ENCODE results near the gene XIRP2.
"Not testable (repeated sequence)": the region's sequence is repeated elsewhere in the genome, so short reads cannot be mapped to it uniquely, and the experiment has no call there.

The XIRP2 gene

GRCh38 chr2:166932032-166932431, 43.8 kb downstream of the XIRP2 start:
- DNase-seq (ENCODE audit: low read depth): peak; percentile 20

GRCh38 chr2:166934817-166935216, 46.5 kb downstream of the XIRP2 start:
- no peak for DNase-seq (ENCODE audit: low read depth)

GRCh38 chr2:166942377-166942776, 54.1 kb downstream of the XIRP2 start:
- DNase-seq (ENCODE audit: low read depth): no peak

- DNase-seq (ENCODE audit: low read depth): no peak
Observed at GRCh38 chr2:166944909-166945308, 56.6 kb downstream of the XIRP2 start.

- peak; percentile 5 for DNase-seq (ENCODE audit: low read depth)
Observed at GRCh38 chr2:166957686-166958085, 69.4 kb downstream of the XIRP2 start.

GRCh38 chr2:166958986-166959481, 70.8 kb downstream of the XIRP2 start:
- DNase-seq (ENCODE audit: low read depth): no peak

GRCh38 chr2:166959556-166959955, 71.3 kb downstream of the XIRP2 start:
- no peak for DNase-seq (ENCODE audit: low read depth)

- DNase-seq (ENCODE audit: low read depth): no peak
Observed at GRCh38 chr2:166960702-166961270, 72.5 kb downstream of the XIRP2 start.

- no peak for DNase-seq (ENCODE audit: low read depth)
Observed at GRCh38 chr2:166961933-166962332, 73.7 kb downstream of the XIRP2 start.

- DNase-seq (ENCODE audit: low read depth): no peak
Observed at GRCh38 chr2:166969486-166969885, 81.2 kb downstream of the XIRP2 start.

- DNase-seq (ENCODE audit: low read depth): no peak
Observed at GRCh38 chr2:166972002-166972401, 83.7 kb downstream of the XIRP2 start.

- DNase-seq (ENCODE audit: low read depth): peak; percentile 7
Observed at GRCh38 chr2:166972418-166972817, 84.1 kb downstream of the XIRP2 start.

GRCh38 chr2:166984188-166984587, 95.9 kb downstream of the XIRP2 start:
- DNase-seq (ENCODE audit: low read depth): no peak

GRCh38 chr2:166984797-166985196, 96.5 kb downstream of the XIRP2 start:
- no peak for DNase-seq (ENCODE audit: low read depth)

GRCh38 chr2:166994588-166995336, 106.5 kb downstream of the XIRP2 start:
- DNase-seq (ENCODE audit: low read depth): no peak

- no peak for DNase-seq (ENCODE audit: low read depth)
Observed at GRCh38 chr2:166996465-166996864, 108.2 kb downstream of the XIRP2 start.

GRCh38 chr2:167001165-167001564, 112.9 kb downstream of the XIRP2 start:
- no peak for DNase-seq (ENCODE audit: low read depth)

GRCh38 chr2:167005096-167005495, 116.8 kb downstream of the XIRP2 start:
- DNase-seq (ENCODE audit: low read depth): peak; percentile 26

- peak; percentile 58 for DNase-seq (ENCODE audit: low read depth)
Observed at GRCh38 chr2:167013227-167013626, 124.9 kb downstream of the XIRP2 start.

GRCh38 chr2:167015806-167016205, 127.5 kb downstream of the XIRP2 start:
- DNase-seq (ENCODE audit: low read depth): no peak

- peak; percentile 7 for DNase-seq (ENCODE audit: low read depth)
Observed at GRCh38 chr2:167017021-167017420, 128.7 kb downstream of the XIRP2 start.

- DNase-seq (ENCODE audit: low read depth): no peak
Observed at GRCh38 chr2:167018590-167018989, 130.3 kb downstream of the XIRP2 start.

- DNase-seq (ENCODE audit: low read depth): no peak
Observed at GRCh38 chr2:167028503-167028902, 140.2 kb downstream of the XIRP2 start.

GRCh38 chr2:167034976-167035375, 146.7 kb downstream of the XIRP2 start:
- DNase-seq (ENCODE audit: low read depth): not testable (repeated sequence)
